Breast epithelium (tissue), 4 donors: ENCODE results near the gene LOXL4. TPM values are rescaled to one million over a fixed set of nuclear protein-coding genes. Genes with fewer than 3 reads are reported as not detected.
A peak's percentile ranks its signal among the peaks of the same experiment; 100 is the strongest.

ENCODE experiments used
- DNase-seq, 2 donors: peaks; one replicate each; pipeline ENCODE4 v3.0.0-alpha.2; 2019; ENCODE audit warnings: low spot score in 2 of 2
- H3K27ac ChIP-seq, 2 donors: fragments of 200-600 bp; sonication (generic) in 1 of 2; one replicate each; pipeline ENCODE4 v1.5.1; 2016 to 2019; ENCODE audit warnings: mild to moderate bottlenecking in 1 of 2
- H3K27me3 ChIP-seq, 2 donors: fragments of 200-600 bp; sonication (generic) in 1 of 2; one replicate each; pipeline versions ENCODE4 v1.5.1 to v1.6.0; 2017 to 2019; ENCODE audit warnings: control low read depth in 1 of 2, mild to moderate bottlenecking in 1 of 2
- H3K36me3 ChIP-seq: fragments of 200-600 bp; one replicate; pipeline ENCODE4 v1.5.1; 2019
- H3K4me1 ChIP-seq, 2 donors: fragments of 200-600 bp; sonication (generic); one replicate each; pipeline ENCODE4 v1.5.1; 2016 to 2019; ENCODE audit warnings: control low read depth in 1 of 2
- H3K4me3 ChIP-seq, 3 donors: fragments of 200-600 bp; sonication (generic); 1 replicate in 2 of 3; 2 replicates in 1 of 3; pipeline ENCODE4 v1.5.1; 2016 to 2019; ENCODE audit warnings: mild to moderate bottlenecking in 3 of 3, moderate library complexity in 2 of 3
- H3K9me3 ChIP-seq, 2 donors: fragments of 200-600 bp; sonication (generic) in 1 of 2; one replicate each; pipeline ENCODE4 v1.5.1; 2016 to 2019; ENCODE audit warnings: control low read depth in 1 of 2
- POLR2A ChIP-seq: fragments of 450-650 bp; IDR thresholded peaks from one replicate; pipeline ENCODE4 v1.6.1; 2016; ENCODE audit warnings: antibody characterized with exemption, mild to moderate bottlenecking, moderate library complexity
- POLR2AphosphoS5 ChIP-seq, 3 donors: sonication (generic); formaldehyde crosslinking; IDR thresholded peaks; one replicate each; pipeline ENCODE4 v1.6.1; 2017; ENCODE audit warnings: antibody characterized with exemption in 3 of 3
- intact Hi-C: fragments of 100-400 bp; cut with DNase I; formaldehyde crosslinking; loops from one replicate; pipeline ENCODE4 v1.15.1; 2023; ENCODE audit warnings: low total_unique reads
- total RNA-seq, 3 donors: library from RNA; depleted of rRNA; stranded (reverse); fragments of >200 nt; gene quantifications; one replicate each; pipeline ENCODE4 v1.1.0, GENCODE V29; 2016
- TF ChIP-seq, protein P1 (sequence below), 3 donors: fragments of 450-650 bp; IDR thresholded peaks; one replicate each; pipeline ENCODE4 v1.5.1; 2016 to 2017; ENCODE audit warnings: antibody characterized with exemption in 3 of 3, mild to moderate bottlenecking in 3 of 3, moderate library complexity in 3 of 3

Gene LOXL4
- total RNA-seq, 3 donors from 2014 or later, result 6.9 to 26.1 (median 6.9) TPM

DNA sequence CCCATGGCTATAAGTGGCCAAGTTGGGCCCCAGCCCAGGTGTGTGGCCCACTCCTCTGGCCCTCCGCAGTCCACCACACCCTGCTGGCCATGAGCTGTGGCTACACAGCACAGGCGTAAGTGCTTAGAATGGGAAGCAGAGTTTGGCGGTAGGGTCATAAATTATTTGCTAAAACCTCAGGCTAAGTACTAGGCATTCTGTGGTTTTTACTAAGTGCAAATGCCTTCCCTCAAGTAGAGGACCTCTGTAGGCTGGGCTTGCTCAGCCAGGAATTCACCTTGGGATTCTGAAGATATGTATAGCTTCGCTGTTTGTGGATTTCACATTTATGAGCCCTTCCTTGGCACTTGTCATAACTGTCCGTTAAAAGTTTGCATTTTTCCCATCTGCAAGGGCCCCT is 44.8 kb upstream of the LOXL4 start:
- H3K4me3 ChIP-seq, result no peak overlapping the region
- TF ChIP-seq, protein P1, sequence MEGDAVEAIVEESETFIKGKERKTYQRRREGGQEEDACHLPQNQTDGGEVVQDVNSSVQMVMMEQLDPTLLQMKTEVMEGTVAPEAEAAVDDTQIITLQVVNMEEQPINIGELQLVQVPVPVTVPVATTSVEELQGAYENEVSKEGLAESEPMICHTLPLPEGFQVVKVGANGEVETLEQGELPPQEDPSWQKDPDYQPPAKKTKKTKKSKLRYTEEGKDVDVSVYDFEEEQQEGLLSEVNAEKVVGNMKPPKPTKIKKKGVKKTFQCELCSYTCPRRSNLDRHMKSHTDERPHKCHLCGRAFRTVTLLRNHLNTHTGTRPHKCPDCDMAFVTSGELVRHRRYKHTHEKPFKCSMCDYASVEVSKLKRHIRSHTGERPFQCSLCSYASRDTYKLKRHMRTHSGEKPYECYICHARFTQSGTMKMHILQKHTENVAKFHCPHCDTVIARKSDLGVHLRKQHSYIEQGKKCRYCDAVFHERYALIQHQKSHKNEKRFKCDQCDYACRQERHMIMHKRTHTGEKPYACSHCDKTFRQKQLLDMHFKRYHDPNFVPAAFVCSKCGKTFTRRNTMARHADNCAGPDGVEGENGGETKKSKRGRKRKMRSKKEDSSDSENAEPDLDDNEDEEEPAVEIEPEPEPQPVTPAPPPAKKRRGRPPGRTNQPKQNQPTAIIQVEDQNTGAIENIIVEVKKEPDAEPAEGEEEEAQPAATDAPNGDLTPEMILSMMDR (IDR thresholded peaks at IDR 0.05), result no peak
- TF ChIP-seq POLR2A (no peak), POLR2AphosphoS5 (IDR thresholded peaks at IDR 0.05) (no peak)
- H3K27ac ChIP-seq, result peak overlapping the region in 1 of 2 donors; percentile 81
- H3K27me3 ChIP-seq, result no peaks in the 10 kb centered on the region
- H3K4me1 ChIP-seq, result peaks cover 0 to 7% of the 10 kb centered on the region in 2 donors
- H3K9me3 ChIP-seq, result no peaks in the 10 kb centered on the region
- H3K36me3 ChIP-seq, result no peaks in the 10 kb centered on the region
- intact Hi-C loops, result no loop called here
- no peak for DNase-seq

DNA sequence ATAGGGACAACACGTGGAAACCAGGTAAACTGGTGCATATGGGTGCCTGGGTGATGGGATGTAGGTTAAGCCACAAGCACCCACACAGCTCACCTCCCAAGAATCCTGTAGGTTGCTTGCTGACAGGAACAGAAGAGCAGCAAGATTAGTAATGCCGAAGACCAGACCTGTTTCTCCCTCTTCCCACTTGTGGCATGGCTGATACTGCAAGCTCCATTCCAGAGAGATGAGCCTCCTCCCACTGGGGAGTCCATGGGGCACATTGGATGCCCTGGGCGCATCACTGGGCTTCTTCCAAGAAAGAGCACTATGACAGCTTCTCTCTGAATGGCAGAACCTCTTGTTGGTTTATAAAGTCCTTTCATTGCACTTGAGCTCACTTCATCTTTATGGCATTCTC is 44.4 kb upstream of the LOXL4 start:
- TF ChIP-seq POLR2AphosphoS5 (IDR thresholded peaks at IDR 0.05) (no peak), POLR2A (no peak)
- TF ChIP-seq, protein P1 (IDR thresholded peaks at IDR 0.05), result no peak
- Histone ChIP-seq H3K4me3 (no peak overlapping the region), H3K9me3 (no peaks in the 10 kb centered on the region), H3K36me3 (no peaks in the 10 kb centered on the region), H3K27me3 (no peaks in the 10 kb centered on the region), H3K4me1 (peaks cover 0 to 7% of the 10 kb centered on the region in 2 donors), H3K27ac (no peak overlapping the region)
- intact Hi-C loops, result no loop called here
- no peak for DNase-seq

DNA sequence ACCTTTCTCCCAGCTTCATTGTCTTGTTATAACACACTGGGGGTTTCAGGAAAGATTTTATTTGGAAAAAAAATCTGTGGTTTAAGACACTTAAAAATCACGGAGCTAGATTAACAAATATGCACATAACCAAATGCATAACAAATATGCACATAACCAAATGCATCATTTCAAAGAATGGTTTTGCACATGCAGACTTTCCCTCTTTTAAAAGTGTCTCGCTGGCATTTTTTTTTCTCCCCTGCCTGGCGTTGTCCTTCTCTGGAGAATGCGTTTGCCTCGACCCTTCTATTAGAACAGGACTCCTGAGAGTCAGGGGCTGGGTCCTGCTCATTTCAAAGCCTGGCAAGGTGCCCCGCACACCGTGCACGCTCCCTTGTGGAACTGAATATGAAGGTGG is 42.7 kb upstream of the LOXL4 start:
- TF ChIP-seq POLR2A (no peak), POLR2AphosphoS5 (IDR thresholded peaks at IDR 0.05) (no peak)
- TF ChIP-seq, protein P1 (IDR thresholded peaks at IDR 0.05), result no peak
- no peak for DNase-seq
- intact Hi-C loops, result no loop called here
- Histone ChIP-seq H3K4me1 (peaks cover 0 to 7% of the 10 kb centered on the region in 2 donors), H3K27ac (no peak overlapping the region), H3K9me3 (no peaks in the 10 kb centered on the region), H3K36me3 (no peaks in the 10 kb centered on the region), H3K27me3 (no peaks in the 10 kb centered on the region), H3K4me3 (no peak overlapping the region)

DNA sequence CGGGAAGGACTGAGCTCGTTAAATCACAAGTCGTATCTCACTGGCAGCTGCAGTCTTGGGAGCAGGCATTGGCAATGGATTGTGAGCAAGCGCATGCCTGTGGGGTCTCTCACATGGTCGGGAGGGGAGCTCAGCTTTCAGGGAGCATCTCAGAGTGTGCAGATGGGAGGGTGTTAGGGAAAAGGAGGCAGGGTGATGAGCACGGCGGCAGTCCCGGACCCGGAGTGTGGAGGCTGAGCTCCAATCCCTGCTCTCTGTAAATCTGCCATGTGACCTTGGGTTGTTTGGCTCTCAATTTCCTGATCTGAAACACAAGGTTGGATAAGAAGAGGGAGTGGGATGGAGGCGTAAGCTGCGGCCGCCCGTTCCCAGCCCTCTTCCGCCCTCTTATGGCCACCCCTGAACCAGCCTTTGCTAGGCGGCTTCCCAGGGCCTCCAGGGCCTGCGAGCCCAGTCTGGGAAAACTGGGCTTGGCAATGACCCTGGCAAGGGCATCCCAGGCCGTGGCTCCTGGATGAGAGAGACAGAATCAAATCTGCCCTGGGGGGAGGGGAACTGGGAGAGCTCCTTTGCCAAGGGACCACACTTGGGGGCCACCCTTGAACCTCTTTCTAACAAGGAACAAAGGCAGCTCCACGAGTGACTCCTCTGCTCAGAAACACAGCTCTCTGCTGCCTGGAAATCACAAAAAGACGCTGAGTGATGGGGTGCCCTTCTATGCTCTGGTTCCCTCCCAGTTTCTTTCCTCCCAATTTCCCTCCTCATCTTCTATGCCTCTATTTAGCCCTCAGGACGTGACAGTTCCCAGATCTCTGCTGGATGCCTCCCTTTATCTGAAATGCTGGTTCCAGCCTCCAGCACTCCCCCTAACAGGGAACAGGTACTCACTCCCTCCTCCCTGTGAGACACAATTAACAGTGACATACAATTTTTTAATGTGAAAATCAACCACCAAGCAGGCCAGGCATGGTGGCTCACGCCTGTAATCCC is 41.7 kb upstream of the LOXL4 start:
- DNase-seq, result peak; percentile 65 to 67
- TF ChIP-seq POLR2A (no peak), POLR2AphosphoS5 (IDR thresholded peaks at IDR 0.05) (peak in 1 of 3 donors; percentile 39)
- TF ChIP-seq, protein P1 (IDR thresholded peaks at IDR 0.05), result peak; percentile 47 to 80 (median 80)
- Histone ChIP-seq H3K4me3 (peak overlapping the region in 2 of 3 donors; percentile 15 to 49), H3K9me3 (no peaks in the 10 kb centered on the region), H3K4me1 (peaks cover 0 to 7% of the 10 kb centered on the region in 2 donors), H3K27ac (peak overlapping the region; percentile 15 to 68), H3K27me3 (no peaks in the 10 kb centered on the region), H3K36me3 (no peaks in the 10 kb centered on the region)
- intact Hi-C loops, result no loop called here
